Fibroblast of the aortic adventitia (primary cell): Measurements from ENCODE around the gene TUSC2. TPM values are rescaled to one million over a fixed set of nuclear protein-coding genes. Genes with fewer than 3 reads are reported as not detected.

ENCODE experiments used
- DNase-seq: peaks from one replicate; pipeline ENCODE4 v3.0.0-alpha.2; 2010; ENCODE audit warnings: low read depth
- H3K4me3 ChIP-seq: 2 replicates; pipeline ENCODE4 v1.5.1; 2011; ENCODE audit warnings: low read depth, mild to moderate bottlenecking, control low read depth, low read length, moderate library complexity
- total RNA-seq: library from RNA; depleted of rRNA; stranded (reverse); fragments of >200 nt; gene quantifications from 2 replicates; pipeline ENCODE4 v1.2.3, GENCODE V29; 2012; ENCODE audit warnings: low replicate concordance
- TF ChIP-seq, protein P1 (sequence below): IDR thresholded peaks from 2 replicates; pipeline ENCODE4 v1.5.1; 2011; ENCODE audit warnings: mild to moderate bottlenecking, low read length, control low read depth, inconsistent platforms; ENCODE audit not compliant: insufficient read depth

Gene TUSC2
- total RNA-seq, 1 donor, result 15.5 TPM

DNA sequence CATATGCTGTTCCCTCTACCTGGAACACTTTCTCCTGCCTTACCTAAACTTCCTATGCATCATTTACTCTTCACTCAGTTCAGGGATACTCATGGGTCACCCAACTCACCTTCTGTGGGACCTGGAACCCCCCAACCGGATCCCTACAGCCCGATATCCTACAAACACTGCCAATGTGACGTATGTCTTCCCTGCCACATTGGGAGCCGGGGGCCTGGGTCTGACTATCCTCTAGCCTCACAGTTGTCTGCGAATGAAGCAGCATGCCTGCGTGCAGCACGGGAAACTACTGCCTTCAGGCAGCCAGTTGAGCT is 22.1 kb upstream of the TUSC2 start:
- no peak for DNase-seq
- TF ChIP-seq, protein P1, sequence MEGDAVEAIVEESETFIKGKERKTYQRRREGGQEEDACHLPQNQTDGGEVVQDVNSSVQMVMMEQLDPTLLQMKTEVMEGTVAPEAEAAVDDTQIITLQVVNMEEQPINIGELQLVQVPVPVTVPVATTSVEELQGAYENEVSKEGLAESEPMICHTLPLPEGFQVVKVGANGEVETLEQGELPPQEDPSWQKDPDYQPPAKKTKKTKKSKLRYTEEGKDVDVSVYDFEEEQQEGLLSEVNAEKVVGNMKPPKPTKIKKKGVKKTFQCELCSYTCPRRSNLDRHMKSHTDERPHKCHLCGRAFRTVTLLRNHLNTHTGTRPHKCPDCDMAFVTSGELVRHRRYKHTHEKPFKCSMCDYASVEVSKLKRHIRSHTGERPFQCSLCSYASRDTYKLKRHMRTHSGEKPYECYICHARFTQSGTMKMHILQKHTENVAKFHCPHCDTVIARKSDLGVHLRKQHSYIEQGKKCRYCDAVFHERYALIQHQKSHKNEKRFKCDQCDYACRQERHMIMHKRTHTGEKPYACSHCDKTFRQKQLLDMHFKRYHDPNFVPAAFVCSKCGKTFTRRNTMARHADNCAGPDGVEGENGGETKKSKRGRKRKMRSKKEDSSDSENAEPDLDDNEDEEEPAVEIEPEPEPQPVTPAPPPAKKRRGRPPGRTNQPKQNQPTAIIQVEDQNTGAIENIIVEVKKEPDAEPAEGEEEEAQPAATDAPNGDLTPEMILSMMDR, result no peak
- H3K4me3 ChIP-seq, result peak overlapping the region; percentile 98

DNA sequence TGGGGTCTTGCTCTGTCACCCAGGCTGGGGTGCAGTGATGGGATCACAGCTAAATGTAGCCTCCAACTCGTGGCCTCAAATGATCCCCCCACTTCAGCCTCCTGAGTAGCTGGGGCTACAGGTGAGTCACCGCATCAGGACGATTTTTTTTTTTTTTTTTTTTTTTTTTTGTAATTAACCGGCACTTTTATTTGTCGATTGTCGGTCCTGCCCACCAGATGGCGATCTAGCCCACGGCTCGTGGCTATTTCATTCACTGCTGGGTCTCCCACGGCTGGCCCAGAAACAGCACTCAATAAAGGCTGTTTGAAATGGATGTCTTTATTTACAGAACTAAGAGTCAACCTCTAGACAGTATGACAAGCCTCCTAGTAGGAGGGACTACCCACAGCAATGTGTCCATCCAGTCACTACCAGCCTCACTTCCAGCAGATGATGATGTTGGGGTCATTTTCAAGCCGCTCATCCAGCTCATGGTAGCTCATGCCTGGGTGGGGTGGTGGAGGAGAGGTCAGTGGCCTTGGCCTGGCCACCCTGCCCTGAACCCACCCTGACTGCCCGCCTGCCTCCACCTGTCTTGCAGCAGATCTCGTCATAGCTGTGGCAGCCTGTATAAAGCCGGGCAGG is 19.3 kb upstream of the TUSC2 start:
- peak; percentile 75 for DNase-seq
- H3K4me3 ChIP-seq, result no peak overlapping the region
- TF ChIP-seq, protein P1, result peak; percentile 63

DNA sequence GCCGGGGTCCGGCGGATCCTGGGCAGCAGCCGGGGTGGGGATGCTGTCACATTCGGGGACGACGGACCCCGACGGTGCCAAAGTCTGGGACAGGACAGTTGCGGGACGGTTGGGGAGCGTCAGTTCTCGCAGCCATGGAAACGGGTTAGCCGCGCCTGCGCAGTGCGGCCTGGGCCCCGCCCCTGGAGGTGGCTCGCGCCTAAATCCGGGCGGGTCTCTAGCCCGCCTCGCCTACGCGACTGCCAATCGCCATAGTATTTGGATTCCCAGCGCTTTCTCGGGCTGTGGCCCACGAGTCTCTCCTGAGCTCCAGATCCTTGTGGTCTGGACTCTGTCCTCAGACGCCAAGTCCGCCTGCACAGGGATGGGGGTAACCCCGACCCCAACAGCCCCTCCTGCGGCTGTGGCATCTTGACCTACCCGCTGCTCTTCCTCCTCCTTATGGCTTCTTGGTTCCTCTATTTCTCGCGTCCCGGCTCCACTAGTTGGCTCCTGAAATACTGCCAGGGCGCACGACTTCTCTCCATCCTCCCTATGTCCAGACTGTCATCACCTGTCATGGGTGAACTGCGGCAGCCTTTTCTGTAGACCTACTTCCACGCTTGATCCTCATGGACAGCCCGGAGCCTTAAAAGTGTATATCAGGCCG is 17.7 kb upstream of the TUSC2 start, which contains the start of gene ZMYND10:
ZMYND10 (minus strand) TSS at position 147 of the 649 bp plus-strand sequence. CDS start 153 bp downstream, outside the sequence.
- TF ChIP-seq, protein P1, result no peak
- peak; percentile 52 for DNase-seq
- peak within 1 kb of the TSS; percentile 67 for H3K4me3 ChIP-seq

DNA sequence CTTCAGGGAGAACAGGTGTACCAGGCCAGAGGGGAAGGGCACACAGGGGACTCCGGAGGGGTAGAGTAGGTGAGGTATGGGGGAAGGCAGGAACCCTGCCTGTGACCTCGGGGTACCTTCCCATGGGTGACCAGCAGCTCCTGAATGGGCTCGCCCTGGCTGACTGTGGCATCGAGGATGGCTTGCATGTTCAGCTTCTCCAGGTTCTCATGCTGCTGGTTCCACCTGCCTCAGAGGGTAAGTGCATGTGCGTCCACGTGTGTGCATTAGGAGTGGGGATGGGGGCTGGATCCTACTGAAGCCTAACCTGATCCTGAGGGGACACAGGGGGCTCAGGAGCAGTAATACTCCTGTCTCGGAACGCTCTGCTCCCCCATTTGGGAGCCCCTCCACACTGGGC is 17.0 kb upstream of the TUSC2 start:
- peak overlapping the region; percentile 67 for H3K4me3 ChIP-seq
- TF ChIP-seq, protein P1, result no peak
- DNase-seq, result no peak

DNA sequence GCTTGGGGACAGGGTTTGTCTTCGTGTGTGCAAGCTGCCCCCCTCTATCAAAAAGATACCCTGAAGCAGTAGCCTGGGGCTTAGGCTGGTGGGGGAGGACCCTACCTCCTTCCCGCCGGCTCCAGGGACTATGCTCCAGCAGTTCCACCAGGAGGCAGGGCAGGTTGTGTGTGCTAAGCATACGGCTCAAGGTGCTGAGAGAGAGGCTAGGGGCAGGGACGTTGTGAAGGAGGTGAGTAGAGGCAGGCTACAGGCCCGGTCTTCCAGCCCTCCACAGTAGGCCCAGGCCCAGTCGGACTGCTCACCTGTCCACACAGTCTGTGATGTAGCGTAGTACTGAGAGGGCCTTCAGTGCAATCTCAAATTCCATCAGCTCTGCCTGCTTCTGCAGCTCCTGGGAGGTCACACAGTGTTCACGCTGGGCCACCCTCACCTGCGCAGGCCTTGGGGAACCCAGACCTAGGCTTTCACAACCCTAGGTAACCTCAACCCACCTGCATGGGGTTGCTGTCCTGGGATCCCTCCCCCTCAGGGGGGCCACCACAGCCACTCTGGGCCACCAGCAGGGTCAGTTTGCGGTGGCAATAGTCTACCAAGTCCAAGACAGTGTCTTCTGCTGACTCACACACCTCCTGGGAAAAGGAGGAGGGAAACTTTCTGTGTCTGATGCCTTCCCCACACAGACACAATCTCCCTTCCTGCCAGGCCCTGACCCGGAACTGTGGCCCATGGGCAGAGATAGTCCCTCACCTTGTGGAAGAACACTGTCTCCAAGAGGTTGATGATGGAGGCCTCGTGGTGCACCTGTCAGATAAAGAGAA is 15.0 kb upstream of the TUSC2 start:
- H3K4me3 ChIP-seq, result no peak overlapping the region
- no peak for DNase-seq

DNA sequence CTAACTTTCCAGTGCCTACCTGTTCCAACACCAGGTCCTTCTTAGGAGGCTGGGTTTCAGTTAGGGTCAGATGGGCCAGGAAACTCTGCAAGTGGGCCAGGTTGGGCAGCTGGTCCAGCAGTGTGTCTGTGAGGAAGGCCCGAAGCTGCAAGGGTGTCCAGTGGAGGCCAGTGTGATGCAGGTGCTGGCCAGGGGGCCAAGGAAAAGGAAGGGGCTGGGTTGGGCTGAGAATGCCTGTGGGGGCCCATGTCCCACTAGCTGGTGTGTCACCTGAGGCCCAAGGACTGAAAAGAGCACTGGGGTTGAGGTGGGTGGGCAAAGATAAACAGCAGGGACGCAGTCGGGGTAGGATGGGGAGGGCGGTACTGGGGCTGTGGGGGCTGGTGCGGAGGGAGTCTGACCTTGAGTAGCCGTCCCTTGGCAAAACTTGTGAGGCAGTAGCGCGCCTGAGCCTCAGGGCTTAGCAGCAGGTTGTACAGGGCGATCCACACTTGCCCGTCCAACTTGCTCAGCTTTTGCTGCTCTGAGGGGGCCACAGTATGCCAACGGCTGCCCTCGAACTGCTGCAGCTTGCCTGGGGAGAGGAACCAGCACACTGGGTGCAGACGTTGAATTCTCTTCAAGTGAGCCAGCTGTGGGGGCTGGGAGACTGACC is 14.1 kb upstream of the TUSC2 start:
- TF ChIP-seq, protein P1, result no peak
- no peak overlapping the region for H3K4me3 ChIP-seq
- DNase-seq, result no peak

More for the DNA sequence above, 15.0 kb upstream of the TUSC2 start:
- TF ChIP-seq, protein P1, result no peak
